ENCODE data around the gene COL26A1. TPM values are rescaled to one million over a fixed set of nuclear protein-coding genes. Genes with fewer than 3 reads are reported as not detected.

The COL26A1 gene
- total RNA-seq, 6 experiments from 2014 or later, result 1.4 to 5.4 (median 3.0) TPM

- DNase-seq, result no peak
Measured at GRCh38 chr7:101367676-101368075, 5.0 kb downstream of the COL26A1 start.

GRCh38 chr7:101368422-101369165 lies 5.9 kb downstream of the COL26A1 start:
- no peaks in the 10 kb centered on the region for H3K27me3 ChIP-seq

More at GRCh38 chr7:101367676-101368075, 5.0 kb downstream of the COL26A1 start:
- intact Hi-C loops (cut with DNase I), result loop anchor here in 1 of 2 donors (10.0 kb wide), 1 partner anchor 47 kb away; no protein-coding TSS in a partner anchor
- H3K27ac ChIP-seq, result no peak overlapping the region
- no peak overlapping the region for H3K4me3 ChIP-seq
- ATAC-seq, result no peak
- peaks cover 0 to under 1% (median 0%) of the 10 kb centered on the region in 4 donors for H3K4me1 ChIP-seq
- WGBS (ENCODE audit: insufficient coverage, low coverage, low lambda C conversion rate, missing lambda C conversion rate), result 63% methylated on average over 1 of the region's 1 CpG
- H3K27me3 ChIP-seq, result no peaks in the 10 kb centered on the region
- no peaks in the 10 kb centered on the region for H3K9me3 ChIP-seq
- TF ChIP-seq, protein P1, sequence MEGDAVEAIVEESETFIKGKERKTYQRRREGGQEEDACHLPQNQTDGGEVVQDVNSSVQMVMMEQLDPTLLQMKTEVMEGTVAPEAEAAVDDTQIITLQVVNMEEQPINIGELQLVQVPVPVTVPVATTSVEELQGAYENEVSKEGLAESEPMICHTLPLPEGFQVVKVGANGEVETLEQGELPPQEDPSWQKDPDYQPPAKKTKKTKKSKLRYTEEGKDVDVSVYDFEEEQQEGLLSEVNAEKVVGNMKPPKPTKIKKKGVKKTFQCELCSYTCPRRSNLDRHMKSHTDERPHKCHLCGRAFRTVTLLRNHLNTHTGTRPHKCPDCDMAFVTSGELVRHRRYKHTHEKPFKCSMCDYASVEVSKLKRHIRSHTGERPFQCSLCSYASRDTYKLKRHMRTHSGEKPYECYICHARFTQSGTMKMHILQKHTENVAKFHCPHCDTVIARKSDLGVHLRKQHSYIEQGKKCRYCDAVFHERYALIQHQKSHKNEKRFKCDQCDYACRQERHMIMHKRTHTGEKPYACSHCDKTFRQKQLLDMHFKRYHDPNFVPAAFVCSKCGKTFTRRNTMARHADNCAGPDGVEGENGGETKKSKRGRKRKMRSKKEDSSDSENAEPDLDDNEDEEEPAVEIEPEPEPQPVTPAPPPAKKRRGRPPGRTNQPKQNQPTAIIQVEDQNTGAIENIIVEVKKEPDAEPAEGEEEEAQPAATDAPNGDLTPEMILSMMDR (IDR thresholded peaks at IDR 0.05), result no peak
- TF ChIP-seq POLR2A (IDR thresholded peaks at IDR 0.05), result no peak
- no peaks in the 10 kb centered on the region for H3K36me3 ChIP-seq

GRCh38 chr7:101370836-101371235 lies 8.2 kb downstream of the COL26A1 start:
- Histone ChIP-seq H3K36me3 (no peaks in the 10 kb centered on the region), H3K9me3 (no peaks in the 10 kb centered on the region), H3K4me3 (no peak overlapping the region), H3K27ac (no peak overlapping the region), H3K4me1 (no peaks in the 10 kb centered on the region), H3K27me3 (no peaks in the 10 kb centered on the region)
- DNase-seq, result no peak
- ATAC-seq, result no peak
- intact Hi-C loops (cut with DNase I), result no loop called here
- 14% methylated on average over 1 of the region's 5 CpGs for WGBS (ENCODE audit: insufficient coverage, low coverage, low lambda C conversion rate, missing lambda C conversion rate)
- no peak for TF ChIP-seq POLR2A (IDR thresholded peaks at IDR 0.05)
- TF ChIP-seq, protein P1 (IDR thresholded peaks at IDR 0.05), result no peak

More at GRCh38 chr7:101368422-101369165, 5.9 kb downstream of the COL26A1 start:
- no peak for TF ChIP-seq POLR2A (IDR thresholded peaks at IDR 0.05)
- TF ChIP-seq, protein P1 (IDR thresholded peaks at IDR 0.05), result no peak
- Histone ChIP-seq H3K9me3 (no peaks in the 10 kb centered on the region), H3K4me1 (no peaks in the 10 kb centered on the region), H3K36me3 (no peaks in the 10 kb centered on the region), H3K4me3 (no peak overlapping the region), H3K27ac (no peak overlapping the region)
- ATAC-seq (no peak), DNase-seq (no peak)
- 80% methylated on average over 8 of the region's 8 CpGs for WGBS (ENCODE audit: insufficient coverage, low coverage, low lambda C conversion rate, missing lambda C conversion rate)
- intact Hi-C loops (cut with DNase I), result loop anchor here in 1 of 2 donors (10.0 kb wide), 1 partner anchor 46 kb away; no protein-coding TSS in a partner anchor

DNA sequence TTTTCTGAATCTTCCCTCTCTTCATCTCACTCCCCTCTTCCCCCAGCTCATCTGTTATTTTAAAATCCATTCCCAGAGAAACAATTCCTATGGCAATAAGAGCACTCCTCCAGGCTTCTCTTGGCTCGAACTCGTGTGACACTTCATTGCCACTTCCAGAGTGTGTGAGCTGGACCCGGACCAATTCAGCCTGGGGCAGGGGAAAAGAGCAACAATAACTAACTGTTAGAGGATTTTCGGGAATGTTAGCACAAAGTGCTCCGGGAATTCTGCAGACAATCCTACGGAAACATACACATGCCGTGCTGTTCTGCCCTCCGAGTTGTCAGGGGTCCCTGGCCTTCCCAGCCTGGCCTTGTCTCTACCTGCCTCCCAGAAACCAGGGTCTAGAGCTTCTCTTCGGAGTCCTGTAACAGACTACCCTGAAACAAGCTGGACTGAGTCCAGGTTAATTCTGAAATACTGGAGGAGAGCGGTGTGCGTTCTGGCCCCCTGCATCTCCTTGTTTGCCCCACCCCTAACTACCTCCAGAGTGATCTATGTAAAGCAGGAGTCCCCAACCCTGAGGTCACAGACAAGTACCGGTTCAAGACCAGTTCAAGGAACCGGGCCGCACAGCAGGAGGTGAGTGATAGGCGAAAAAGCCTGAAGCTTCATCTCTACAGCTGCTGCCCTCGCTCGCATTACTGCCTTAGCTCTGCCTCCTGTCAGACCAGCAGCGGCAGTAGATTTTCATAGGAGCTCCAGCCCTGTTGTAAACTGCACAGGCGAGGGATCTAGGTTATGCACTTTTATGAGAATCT lies 11.3 kb downstream of the COL26A1 start:
- intact Hi-C loops (cut with DNase I), result no loop called here
- no peaks in the 10 kb centered on the region for H3K9me3 ChIP-seq
- TF ChIP-seq POLR2A (IDR thresholded peaks at IDR 0.05), result no peak
- TF ChIP-seq, protein P1 (IDR thresholded peaks at IDR 0.05), result no peak
- 54% methylated on average over 5 of the region's 19 CpGs for WGBS (ENCODE audit: insufficient coverage, low coverage, low lambda C conversion rate, missing lambda C conversion rate)
- H3K4me1 ChIP-seq, result no peaks in the 10 kb centered on the region
- ATAC-seq, result no peak
- no peaks in the 10 kb centered on the region for H3K27me3 ChIP-seq
- H3K4me3 ChIP-seq, result no peak overlapping the region
- DNase-seq, result no peak
- H3K36me3 ChIP-seq, result no peaks in the 10 kb centered on the region
- no peak overlapping the region for H3K27ac ChIP-seq
